ENCODE measurements around the gene KLHL30. TPM values are rescaled to one million over a fixed set of nuclear protein-coding genes. Genes with fewer than 3 reads are reported as not detected.
"Not testable (repeated sequence)": the region's sequence is repeated elsewhere in the genome, so short reads cannot be mapped to it uniquely, and the experiment has no call there.

The KLHL30 gene
- polyA plus RNA-seq, 4 donors, result 0.18 to 0.57 (median 0.44) TPM

DNA sequence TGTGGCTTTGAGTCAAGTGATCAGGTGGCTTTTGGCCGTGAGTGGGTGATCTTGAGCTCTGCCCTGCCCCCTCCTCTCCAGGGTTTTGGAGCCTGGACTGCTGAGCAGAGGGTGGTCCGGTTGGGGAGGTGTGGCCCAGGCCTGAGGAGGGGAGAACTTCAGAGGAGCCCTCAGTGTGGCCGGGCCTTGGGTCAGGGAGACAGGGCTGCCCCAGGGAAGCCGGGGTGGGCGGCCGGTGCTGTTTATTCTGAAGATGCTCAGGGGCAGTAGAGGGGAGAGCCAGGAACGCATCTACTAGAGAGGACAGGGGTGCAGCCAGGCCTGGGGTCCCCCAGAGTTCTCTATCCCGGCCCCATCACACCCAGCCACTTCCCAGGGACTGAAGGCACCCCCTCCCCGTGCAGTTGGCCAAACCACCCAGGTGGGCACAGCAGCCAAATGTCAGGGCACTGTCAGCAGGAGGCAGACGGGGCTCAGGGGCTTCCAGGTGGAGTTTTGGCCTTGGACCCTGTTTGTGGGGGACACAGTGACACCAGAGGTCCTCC lies 21.3 kb downstream of the KLHL30 start:
- DNase-seq (ENCODE audit: low read depth in 4 of 4, low spot score in 2 of 4), result no peak

GRCh38 chr2:238160206-238161129 lies 22.0 kb downstream of the KLHL30 start:
- no peak for DNase-seq (ENCODE audit: low read depth in 4 of 4, low spot score in 2 of 4)

DNA sequence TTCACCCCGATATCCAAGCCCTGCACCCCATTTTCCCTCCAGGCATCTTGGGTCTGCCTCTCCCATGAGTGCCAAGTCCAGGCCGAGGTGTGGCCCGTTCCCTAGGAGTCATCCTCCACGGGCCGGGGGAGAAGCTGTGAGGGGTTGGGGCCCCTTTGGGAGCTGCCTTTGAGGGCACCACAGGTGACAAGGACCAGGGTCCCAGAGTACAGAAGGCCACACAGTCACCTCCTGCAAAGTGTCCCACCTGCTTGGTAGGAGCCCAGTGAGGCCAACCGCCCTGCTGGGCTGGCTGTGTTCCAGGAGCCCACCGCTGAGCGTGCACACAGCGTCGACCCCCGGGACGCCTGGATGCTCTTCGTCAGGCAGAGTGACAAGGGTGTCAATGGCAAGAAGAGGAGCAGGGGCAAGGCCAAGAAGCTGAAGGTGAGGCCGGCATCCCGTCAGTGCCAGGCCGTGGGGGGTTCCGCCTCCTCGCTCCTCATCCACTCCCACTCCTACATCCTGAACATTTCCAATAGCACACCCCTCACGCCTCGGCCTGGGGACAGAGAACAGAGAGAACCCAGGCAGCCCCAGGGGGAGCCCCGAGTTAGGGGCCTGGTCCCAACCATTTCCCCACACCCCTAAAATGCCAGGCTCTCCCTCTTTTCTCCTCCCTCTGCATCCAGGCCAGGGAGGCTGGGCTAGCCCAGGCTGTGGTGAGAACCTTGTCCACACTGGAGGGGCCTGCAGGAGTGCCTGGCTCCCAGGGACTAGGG lies 23.0 kb downstream of the KLHL30 start:
- no peak for DNase-seq (ENCODE audit: low read depth in 4 of 4, low spot score in 2 of 4)

DNA sequence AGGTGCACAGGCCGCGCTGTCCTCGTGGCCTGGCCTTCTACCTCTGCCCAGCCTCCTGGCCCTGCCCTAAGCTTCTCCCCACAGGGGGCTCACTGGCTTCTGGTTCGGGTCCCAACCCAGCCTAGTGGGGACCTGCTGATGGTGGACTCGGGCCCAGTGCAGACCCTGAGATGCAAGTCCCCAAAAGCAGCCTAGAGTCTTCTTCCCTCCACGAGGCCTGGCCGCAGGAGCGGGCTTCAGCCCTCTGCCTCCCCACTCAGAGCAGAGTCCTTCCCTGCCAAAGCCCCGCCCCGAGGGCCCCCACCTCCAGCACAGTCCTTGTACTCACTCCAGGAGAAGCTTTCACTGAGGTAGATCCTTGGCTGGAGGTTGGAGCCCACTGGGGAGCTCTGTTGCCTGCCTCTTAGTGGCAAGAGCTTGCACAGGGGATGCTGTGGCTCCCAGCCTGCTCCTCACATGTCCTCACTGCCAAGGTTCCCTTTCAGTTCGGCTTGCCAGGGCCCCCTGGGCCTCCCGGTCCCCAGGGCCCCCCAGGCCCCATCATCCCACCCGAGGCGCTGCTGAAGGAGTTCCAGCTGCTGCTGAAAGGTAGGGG lies 23.9 kb downstream of the KLHL30 start:
- DNase-seq (ENCODE audit: low read depth in 4 of 4, low spot score in 2 of 4), result no peak

- no peak for DNase-seq (ENCODE audit: low read depth in 4 of 4, low spot score in 2 of 4)
These were observed 24.5 kb downstream of the KLHL30 start for GRCh38 chr2:238162846-238163441.

- no peak for DNase-seq (ENCODE audit: low read depth in 4 of 4, low spot score in 2 of 4)
These were observed 25.2 kb downstream of the KLHL30 start for GRCh38 chr2:238163481-238164198.

DNA sequence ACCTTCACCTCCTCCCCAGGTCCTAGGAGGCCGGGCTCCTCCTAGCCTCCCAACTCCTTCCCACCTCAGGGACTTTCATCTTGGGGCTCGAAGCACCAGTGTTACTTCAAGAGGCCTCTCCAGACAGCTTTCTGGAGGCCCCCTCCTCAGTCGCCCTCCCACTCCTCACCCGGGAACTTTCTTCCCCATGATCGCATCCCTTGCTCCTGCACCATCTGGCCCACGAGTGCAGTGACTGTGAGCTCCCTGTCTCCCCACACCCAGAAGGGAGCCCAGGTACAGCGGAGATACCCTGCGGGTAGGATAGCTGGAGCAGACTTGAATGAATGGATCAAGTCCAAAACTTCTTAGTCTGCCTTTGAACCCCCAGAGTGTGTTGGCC lies 26.4 kb downstream of the KLHL30 start:
- DNase-seq (ENCODE audit: low read depth in 4 of 4, low spot score in 2 of 4), result no peak

- no peak for DNase-seq (ENCODE audit: low read depth in 4 of 4, low spot score in 2 of 4)
These were observed 26.9 kb downstream of the KLHL30 start for GRCh38 chr2:238165288-238165921.

GRCh38 chr2:238166391-238167343 lies 28.2 kb downstream of the KLHL30 start:
- no peak for DNase-seq (ENCODE audit: low read depth in 4 of 4, low spot score in 2 of 4)

DNA sequence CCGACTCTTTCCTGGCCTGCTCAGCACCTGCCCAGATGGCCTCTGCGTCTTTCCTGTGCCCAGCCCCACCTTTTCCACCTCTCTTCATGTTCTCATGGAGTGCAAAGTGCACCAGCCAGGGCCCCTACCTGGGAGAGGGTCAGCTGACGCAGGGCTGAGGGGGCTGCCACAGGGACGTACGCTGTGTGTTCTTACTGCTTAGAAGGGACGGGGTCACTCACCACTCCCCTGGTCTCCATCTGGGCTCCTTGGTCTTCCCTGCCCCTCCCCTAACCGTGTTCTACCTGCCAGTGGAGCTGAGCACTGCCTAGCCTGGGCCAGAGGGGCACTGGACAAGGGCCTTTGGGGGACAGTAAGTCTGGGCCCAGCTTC lies 28.9 kb downstream of the KLHL30 start:
- DNase-seq (ENCODE audit: low read depth in 4 of 4, low spot score in 2 of 4), result no peak

GRCh38 chr2:238167761-238168160 lies 29.3 kb downstream of the KLHL30 start:
- DNase-seq (ENCODE audit: low read depth in 4 of 4, low spot score in 2 of 4), result no peak

DNA sequence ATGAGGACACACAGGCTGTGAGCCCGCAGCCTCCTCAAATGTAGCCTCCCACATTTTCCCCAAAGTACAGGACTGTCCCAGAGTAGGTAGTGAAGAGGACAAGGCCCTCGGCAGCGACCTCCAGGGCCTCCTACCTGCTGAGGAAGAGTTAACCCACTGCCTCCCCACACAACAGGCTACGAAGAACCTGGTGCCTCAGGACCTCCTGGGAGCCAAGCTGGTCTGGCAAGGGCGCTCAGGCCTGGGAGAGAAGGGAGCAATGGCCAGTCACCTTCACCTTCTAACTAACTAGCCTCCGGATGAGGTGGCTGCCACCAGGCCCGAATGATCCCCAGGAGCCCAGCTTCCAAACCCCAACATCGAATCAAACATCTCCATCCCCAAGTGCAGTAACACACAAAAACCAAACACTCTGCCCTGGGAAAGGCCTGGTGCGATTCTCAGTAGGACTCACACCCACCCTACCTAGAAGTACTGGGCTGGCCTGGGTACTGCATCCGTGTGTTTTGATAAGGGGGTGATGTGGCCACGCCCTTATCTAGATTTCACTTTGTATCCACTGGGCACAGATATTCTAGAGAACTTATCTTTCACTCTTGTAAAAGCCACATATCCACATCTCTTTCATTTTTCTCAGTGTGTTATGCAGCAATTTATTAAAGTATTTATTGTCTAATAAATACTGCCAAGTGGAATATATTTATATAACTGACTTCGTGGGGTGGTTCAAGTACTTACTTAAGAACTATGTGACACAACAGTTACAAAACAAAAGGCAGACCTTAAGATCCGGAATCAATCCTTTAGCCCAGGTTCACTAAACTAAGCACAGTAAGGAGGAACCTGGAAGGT lies 30.0 kb downstream of the KLHL30 start:
- no peak for DNase-seq (ENCODE audit: low read depth in 4 of 4, low spot score in 2 of 4)

DNA sequence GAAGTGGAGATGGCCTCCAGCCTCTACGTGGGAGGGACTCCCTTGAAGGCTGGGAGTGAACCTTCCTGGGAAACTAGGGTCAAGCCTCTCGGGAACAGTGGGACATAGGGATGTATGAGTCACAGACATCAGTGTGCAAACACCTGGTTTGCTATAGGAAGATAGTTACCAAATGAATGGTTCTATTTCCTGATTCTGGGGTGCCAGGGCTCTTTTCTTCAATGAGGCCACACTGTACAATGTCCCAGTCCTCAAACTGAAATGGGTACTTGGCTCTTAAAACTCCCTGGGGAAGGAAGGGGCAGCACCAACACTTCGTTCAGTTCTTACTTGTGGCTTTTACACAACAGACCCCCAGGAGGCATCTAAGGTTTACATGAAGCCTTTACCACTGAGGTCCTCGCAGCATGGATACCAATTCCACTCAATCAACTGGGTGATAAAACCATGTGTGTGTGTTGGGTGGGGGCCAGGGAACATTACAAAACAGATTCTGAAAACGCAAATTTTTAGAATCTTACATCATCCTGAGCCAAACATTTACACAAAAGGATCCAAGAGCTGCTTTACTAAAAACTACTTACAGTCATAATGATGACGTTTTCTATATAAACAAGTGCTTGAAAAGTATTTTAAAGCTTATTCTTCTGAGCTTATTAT lies 30.7 kb downstream of the KLHL30 start:
- no peak for DNase-seq (ENCODE audit: low read depth in 4 of 4, low spot score in 2 of 4)

DNA sequence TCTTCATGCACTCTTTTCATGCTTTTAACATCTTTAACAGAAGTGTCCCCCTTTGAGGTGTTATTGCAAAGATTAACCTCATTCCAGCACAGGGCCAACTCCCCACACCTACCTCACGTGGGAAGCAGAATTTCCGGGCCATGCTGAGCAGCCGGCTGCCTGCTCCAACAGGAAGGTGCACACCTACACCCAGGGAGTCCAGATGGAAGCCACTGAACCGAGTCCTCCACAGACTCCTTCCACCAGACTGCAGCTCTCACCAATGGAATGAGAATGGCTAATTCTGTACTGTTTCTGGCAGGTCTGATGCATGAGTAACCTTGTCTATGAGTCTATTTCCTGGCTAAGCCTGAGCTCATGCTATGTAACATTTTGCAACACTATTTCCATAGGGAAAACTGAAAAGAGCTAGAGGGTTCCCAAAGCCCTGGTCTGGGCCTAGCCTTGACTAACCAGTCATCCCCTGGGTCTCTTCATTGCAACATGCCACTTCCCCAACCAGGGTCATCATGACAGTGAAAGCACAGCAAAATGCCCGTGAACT lies 31.3 kb downstream of the KLHL30 start:
- no peak for DNase-seq (ENCODE audit: low read depth in 4 of 4, low spot score in 2 of 4)

GRCh38 chr2:238170386-238171071 lies 32.1 kb downstream of the KLHL30 start:
- DNase-seq (ENCODE audit: low read depth in 4 of 4, low spot score in 2 of 4), result no peak

- not testable (repeated sequence) for DNase-seq (ENCODE audit: low read depth in 4 of 4, low spot score in 2 of 4)
These were observed 32.6 kb downstream of the KLHL30 start for GRCh38 chr2:238171072-238171431.

Data from left renal cortex interstitium (tissue), 4 donors.